Sigmoid colon (tissue), 4 donors: ENCODE measurements around the gene HEXB.

Experiments
- EP300 ChIP-seq, 4 donors: sonication (generic); formaldehyde crosslinking; IDR thresholded peaks; one replicate each; pipeline ENCODE4 v1.6.1; 2017; ENCODE audit warnings: antibody characterized with exemption in 4 of 4
- POLR2AphosphoS5 ChIP-seq, 4 donors: sonication (generic); formaldehyde crosslinking; IDR thresholded peaks; one replicate each; pipeline ENCODE4 v1.6.1; 2017; ENCODE audit warnings: antibody characterized with exemption in 4 of 4
- TF ChIP-seq, protein P1 (sequence below), 4 experiments: fragments of 450-650 bp in 3 of 4; fragments of 200-600 bp in 1 of 4; IDR thresholded peaks; one replicate each; pipeline ENCODE4 v1.5.1; 2016 to 2019; ENCODE audit warnings: antibody characterized with exemption in 4 of 4, mild to moderate bottlenecking in 3 of 4, moderate library complexity in 2 of 4

DNA sequence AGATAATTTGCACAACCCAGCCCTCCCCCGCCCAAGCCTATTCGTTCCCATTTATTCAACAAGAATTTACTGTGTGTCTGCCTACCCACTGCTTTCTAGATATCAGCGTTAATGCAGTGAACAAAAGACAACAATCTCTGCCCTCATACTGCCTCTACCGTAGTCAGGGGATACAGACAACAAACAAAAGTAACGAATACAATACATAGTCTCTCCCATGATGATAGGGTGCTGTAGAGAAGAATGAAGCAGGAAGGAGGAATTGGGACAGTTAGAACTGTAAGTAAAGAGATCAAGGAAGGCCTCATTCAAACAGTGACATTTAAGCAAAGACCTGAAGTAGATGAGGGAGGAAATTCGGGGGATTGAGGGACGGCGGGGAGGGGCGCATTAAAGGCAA, 80.2 kb downstream of the HEXB start:
- TF ChIP-seq, protein P1, sequence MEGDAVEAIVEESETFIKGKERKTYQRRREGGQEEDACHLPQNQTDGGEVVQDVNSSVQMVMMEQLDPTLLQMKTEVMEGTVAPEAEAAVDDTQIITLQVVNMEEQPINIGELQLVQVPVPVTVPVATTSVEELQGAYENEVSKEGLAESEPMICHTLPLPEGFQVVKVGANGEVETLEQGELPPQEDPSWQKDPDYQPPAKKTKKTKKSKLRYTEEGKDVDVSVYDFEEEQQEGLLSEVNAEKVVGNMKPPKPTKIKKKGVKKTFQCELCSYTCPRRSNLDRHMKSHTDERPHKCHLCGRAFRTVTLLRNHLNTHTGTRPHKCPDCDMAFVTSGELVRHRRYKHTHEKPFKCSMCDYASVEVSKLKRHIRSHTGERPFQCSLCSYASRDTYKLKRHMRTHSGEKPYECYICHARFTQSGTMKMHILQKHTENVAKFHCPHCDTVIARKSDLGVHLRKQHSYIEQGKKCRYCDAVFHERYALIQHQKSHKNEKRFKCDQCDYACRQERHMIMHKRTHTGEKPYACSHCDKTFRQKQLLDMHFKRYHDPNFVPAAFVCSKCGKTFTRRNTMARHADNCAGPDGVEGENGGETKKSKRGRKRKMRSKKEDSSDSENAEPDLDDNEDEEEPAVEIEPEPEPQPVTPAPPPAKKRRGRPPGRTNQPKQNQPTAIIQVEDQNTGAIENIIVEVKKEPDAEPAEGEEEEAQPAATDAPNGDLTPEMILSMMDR (IDR thresholded peaks at IDR 0.05) = no peak
- no peak for TF ChIP-seq POLR2AphosphoS5 (IDR thresholded peaks at IDR 0.05)
- no peak for TF ChIP-seq EP300 (IDR thresholded peaks at IDR 0.05)
